ENCODE data around the gene RSPH1. TPM values are rescaled to one million over a fixed set of nuclear protein-coding genes. Genes with fewer than 3 reads are reported as not detected.

RSPH1 gene
- total RNA-seq, 1 experiment from 2014 or later: 0.31 TPM

DNA sequence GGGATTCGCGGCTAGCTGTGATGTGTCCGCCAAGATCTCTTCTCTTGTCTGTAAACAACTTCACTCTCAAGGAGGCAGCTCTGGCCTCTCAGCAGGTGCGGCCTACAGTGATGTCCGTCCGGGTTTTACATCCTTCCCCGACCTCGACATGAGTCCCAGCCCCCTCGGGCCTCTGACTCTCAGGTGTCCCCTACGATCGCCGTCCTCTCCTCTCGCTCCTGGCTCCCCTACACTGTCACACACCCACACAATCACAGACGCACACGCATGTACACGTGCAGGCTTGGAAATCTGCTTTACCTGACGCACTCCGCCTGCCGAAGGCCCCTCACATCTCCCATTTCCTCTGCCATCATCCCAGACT, 797 bp upstream of the RSPH1 start:
- Histone ChIP-seq H3K56ac (ENCODE audit: insufficient read length, low read depth, low read length) (no peak overlapping the region), H3K9ac (ENCODE audit: extremely low read depth, insufficient read length, low read length) (peak overlapping the region; percentile 77), H3K23ac (ENCODE audit: insufficient read length, low read depth, low read length) (no peak overlapping the region), H4K91ac (ENCODE audit: insufficient read length, low read depth, low read length) (no peak overlapping the region), H3T11ph (ENCODE audit: low read length) (no peak overlapping the region), H4K8ac (replicated peaks; ENCODE audit: insufficient read length, low read depth, low read length) (peak overlapping the region; percentile 47), H4K20me1 (ENCODE audit: control insufficient read depth, insufficient read depth, insufficient read length) (no peaks in the 10 kb centered on the region), H2AK5ac (ENCODE audit: insufficient read length, low read length) (no peak overlapping the region), H3K27ac (ENCODE audit: insufficient read length, low read depth, low read length) (no peak overlapping the region), H3K14ac (ENCODE audit: insufficient read depth, low read length) (peak overlapping the region; percentile 72), H3K4ac (ENCODE audit: low read depth, low read length) (no peak overlapping the region), H3K23me2 (ENCODE audit: insufficient read length, low read depth, low read length, poor library complexity, severe bottlenecking) (peaks cover 12% of the 10 kb centered on the region), H3K4me1 (ENCODE audit: insufficient read depth, low read length) (no peaks in the 10 kb centered on the region; the same call in 1 of the 2 replicates), H3K4me2 (ENCODE audit: insufficient read depth, insufficient read length, low read length) (peak overlapping the region; percentile 96), H2BK20ac (ENCODE audit: low read depth, low read length, poor library complexity, severe bottlenecking) (no peak overlapping the region), H3K18ac (ENCODE audit: insufficient read length, low read depth, low read length) (peak overlapping the region; percentile 66), H3K79me1 (ENCODE audit: insufficient read depth, low read depth, low read length, poor library complexity, severe bottlenecking) (no peaks in the 10 kb centered on the region), H2BK12ac (ENCODE audit: insufficient read length, low read depth, low read length) (peak overlapping the region; percentile 28), H3K79me2 (ENCODE audit: insufficient read depth, low read length) (no peaks in the 10 kb centered on the region), H2BK15ac (ENCODE audit: low read depth, low read length) (no peak overlapping the region), H2AFZ (ENCODE audit: low read length) (no peak overlapping the region), H3K27me3 (ENCODE audit: insufficient read depth, low read length) (no peaks in the 10 kb centered on the region), H3K9me3 (ENCODE audit: control insufficient read depth, low read depth, low read length) (no peaks in the 10 kb centered on the region), H2BK120ac (ENCODE audit: low read depth, low read length, poor library complexity, severe bottlenecking) (no peak overlapping the region), H4K5ac (ENCODE audit: insufficient read length, low read depth, low read length) (no peak overlapping the region), H2BK5ac (ENCODE audit: insufficient read length, low read length) (no peak overlapping the region)
- Mint-ChIP-seq H3K27ac (peak overlapping the region; percentile 60 to 96 (median 73); a peak in 6 of 7 replicates), H3K4me1 (peaks cover 21 to 29% of the 10 kb centered on the region in 2 experiments), H3K9me3 (no peaks in the 10 kb centered on the region), H3K27me3 (ENCODE audit: low read depth) (peaks cover 8% of the 10 kb centered on the region), H3K4me3 (peak overlapping the region; percentile 83 to 91), H3K36me3 (ENCODE audit: insufficient read depth in 1 of 3, low read depth in 3 of 3) (no peaks in the 10 kb centered on the region)
- no CpG with 5 or more reads among the region's 19 CpGs for WGBS (ENCODE audit: extremely low coverage, insufficient read length, low lambda C conversion rate)
- TF ChIP-seq, protein P1, sequence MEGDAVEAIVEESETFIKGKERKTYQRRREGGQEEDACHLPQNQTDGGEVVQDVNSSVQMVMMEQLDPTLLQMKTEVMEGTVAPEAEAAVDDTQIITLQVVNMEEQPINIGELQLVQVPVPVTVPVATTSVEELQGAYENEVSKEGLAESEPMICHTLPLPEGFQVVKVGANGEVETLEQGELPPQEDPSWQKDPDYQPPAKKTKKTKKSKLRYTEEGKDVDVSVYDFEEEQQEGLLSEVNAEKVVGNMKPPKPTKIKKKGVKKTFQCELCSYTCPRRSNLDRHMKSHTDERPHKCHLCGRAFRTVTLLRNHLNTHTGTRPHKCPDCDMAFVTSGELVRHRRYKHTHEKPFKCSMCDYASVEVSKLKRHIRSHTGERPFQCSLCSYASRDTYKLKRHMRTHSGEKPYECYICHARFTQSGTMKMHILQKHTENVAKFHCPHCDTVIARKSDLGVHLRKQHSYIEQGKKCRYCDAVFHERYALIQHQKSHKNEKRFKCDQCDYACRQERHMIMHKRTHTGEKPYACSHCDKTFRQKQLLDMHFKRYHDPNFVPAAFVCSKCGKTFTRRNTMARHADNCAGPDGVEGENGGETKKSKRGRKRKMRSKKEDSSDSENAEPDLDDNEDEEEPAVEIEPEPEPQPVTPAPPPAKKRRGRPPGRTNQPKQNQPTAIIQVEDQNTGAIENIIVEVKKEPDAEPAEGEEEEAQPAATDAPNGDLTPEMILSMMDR (conservative IDR thresholded peaks at IDR 0.05): no peak
- DNase-seq: peak; percentile 58

Measured in H9 (cell line).